Activated CD4-positive, alpha-beta T cell treated with anti-CD3 and anti-CD28 coated beads, Interleukin-2, Interleukin-4, amounts not matched to agents 100 ng/mL and 50 ng/mL, durations not matched to agents 16 hours and 8 hours (primary cell): ENCODE results near the gene EPO.
"Not testable (repeated sequence)": the region's sequence is repeated elsewhere in the genome, so short reads cannot be mapped to it uniquely, and the experiment has no call there.

Experiments
- DNase-seq: peaks from one replicate; pipeline ENCODE4 v3.0.0-alpha.2; 2020; ENCODE audit warnings: low spot score

Gene EPO

DNA sequence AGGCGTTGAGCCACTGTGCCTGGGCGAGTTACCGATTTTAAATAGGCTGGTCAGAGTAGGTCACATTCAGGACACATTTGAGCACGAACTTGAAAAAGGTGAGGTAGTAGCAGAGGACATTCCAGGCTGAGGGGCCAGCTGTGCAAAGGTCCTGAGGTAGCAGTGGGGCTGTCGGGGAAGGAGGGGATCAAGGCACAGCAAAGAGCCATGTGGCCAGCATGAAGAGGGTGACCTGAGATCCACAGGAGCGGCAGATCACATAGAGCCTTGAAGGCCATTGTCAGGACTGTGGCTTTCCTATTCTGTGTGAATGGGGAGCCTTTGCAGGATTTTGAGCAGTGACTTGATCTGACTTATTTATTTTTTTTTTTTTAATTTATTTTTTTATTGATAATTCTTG lies 19.7 kb downstream of the EPO start:
- DNase-seq = no peak

DNA sequence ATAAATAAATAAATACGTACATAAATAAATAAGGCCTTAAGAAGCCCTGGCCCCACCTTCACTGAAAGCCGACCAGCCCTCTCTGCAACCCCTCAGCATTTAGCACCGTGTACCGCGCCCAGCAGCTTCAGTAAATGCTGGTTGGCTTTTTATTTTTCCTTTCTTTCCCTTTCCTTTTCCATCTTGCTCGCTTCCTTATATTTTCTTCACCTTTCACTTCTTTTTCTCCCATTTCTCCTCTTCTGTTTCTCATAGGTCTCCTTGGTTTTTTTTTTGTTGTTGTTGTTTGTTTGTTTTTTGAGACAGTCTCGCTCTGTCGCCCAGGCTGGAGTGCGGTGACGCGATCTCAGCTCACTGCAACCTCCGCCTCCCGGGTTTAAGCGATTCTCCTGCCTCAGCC lies 24.3 kb downstream of the EPO start:
- DNase-seq = no peak

GRCh38 chr7:100745184-100745583 lies 24.9 kb downstream of the EPO start:
- no peak for DNase-seq

GRCh38 chr7:100752994-100753393 lies 32.7 kb downstream of the EPO start:
- DNase-seq = no peak

- DNase-seq = no peak
Observed at GRCh38 chr7:100753750-100754149, 33.5 kb downstream of the EPO start.

GRCh38 chr7:100759357-100760171 lies 39.3 kb downstream of the EPO start:
- DNase-seq = no peak

DNA sequence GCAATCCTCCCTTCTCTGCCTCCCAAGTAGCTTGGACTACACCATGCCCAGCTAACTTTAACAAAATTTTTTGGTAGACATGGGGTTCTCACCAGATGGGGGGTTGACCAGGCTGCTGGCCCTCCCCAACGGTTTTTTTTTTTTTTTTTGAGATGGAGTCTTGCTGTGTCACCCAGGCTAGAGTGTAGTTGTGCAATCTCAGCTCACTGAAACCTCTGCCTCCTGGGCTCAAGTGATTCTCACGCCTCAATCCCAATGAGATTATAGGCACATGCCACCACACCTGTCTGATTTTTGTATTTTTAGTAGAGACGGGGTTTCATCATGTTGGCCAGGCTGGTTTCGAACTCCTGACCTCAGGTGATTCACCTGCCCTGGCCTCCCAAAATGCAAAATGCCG lies 42.6 kb downstream of the EPO start:
- not testable (repeated sequence) for DNase-seq

DNA sequence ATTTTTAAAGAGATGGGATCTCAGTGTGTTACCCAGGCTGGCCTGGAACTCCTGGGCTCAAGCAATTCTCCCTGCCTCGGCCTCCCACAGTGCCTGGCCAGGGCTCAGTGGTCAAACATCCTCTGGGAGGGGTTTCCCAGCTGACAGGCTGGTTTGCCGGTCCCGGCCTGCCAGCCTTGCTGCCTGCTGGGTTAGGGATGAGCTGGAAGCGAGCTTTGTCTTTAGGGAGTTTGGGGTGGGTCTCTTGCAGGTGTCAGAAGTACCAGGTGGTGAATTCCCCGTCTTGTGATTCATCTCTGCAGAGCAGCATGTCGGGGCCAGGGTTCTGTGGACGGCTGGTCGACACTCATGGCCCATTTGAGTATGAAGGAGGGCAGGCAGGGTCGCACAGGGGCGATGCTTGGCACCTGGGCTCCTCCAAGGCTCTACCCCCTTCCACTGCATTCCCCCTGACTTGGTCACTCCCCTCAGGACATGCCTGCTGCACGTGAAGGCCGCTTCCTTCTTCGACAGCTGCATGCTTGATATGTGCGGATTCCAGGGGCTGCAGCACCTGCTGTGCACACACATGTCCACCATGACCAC lies 43.4 kb downstream of the EPO start:
- DNase-seq = no peak

DNA sequence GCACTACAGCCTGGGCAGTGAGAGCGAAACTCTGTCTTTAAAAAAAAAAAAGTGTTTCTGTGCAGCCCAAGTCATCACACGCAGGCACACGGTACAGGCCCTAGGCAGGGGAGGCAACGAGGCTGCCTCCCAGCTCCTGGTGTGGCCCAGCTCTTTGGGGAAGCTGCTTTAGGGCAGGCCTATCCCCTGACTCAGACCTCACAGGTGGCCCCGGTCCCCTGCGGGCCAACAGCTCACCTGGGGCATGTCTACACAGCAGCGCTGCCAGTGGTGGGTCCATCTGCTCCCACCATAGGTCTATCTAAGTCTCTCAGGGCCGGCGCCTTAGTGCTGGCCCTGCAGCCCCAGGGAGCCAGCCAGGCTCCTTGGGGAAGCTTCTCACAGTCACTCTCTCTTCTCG lies 44.6 kb downstream of the EPO start:
- DNase-seq = no peak

- no peak for DNase-seq
Observed at GRCh38 chr7:100765250-100765649, 45.0 kb downstream of the EPO start.

DNA sequence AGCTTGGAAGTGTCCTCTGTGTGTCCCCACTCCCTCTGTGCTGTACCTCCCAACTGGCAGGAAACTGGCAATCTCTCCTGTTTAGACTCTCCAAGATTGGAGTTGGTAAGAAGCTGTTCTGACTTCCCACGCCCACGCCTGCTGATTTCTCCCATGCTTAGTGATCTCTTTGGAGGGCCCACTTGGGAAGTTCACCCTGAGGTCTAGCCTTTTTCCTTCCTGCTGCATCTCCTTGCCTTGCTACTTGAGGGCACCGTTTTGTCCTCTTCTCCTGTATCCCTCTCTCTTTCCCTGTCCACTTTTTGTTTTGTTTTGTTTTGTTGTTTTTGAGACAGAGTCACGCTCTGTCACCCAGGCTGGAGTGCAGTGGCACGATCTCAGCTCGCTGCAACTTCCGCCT lies 48.5 kb downstream of the EPO start:
- no peak for DNase-seq
